Prostate gland (tissue), 1 donor: ENCODE results near the gene HK1.

Experiments used
- POLR2A ChIP-seq: fragments of 450-650 bp; IDR thresholded peaks from one replicate; pipeline ENCODE4 v1.6.1; 2016; ENCODE audit warnings: antibody characterized with exemption, mild to moderate bottlenecking
- POLR2AphosphoS5 ChIP-seq: sonication (generic); formaldehyde crosslinking; IDR thresholded peaks from one replicate; pipeline ENCODE4 v1.6.1; 2017; ENCODE audit warnings: antibody characterized with exemption

DNA sequence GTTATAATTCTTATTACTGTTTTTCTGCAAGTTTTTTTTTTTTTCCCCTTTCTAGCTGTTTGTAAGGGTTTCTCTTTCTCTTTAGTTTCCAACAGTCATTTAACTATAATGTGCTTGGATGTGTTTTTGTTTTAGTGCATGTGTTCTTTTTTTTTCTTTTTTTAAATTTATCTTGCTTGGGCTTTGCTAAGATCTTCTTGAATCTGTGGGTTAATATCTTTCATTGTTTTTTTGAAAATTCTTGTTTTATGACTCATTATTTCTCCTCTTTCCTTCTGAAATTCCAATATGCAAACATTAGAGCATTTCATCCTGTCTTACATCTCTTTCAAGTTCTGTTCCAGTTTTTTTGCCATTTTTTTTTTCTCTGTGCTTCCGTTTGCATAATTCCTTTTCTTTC is 5.7 kb upstream of the HK1 start:
- no peak for TF ChIP-seq POLR2AphosphoS5
- TF ChIP-seq POLR2A: no peak
